HepG2 (cell line): Measurements from ENCODE around the gene SFPQ.

Experiments used
- POLR2AphosphoS5 ChIP-seq: IDR thresholded peaks from 2 replicates; pipeline ENCODE4 v1.6.1; 2012; ENCODE audit warnings: low read depth, low read length
- RARG ChIP-seq: sonication (generic); formaldehyde crosslinking; IDR thresholded peaks from 2 replicates; pipeline ENCODE4 v1.4.0; 2020; ENCODE audit warnings: low read depth, mild to moderate bottlenecking, missing genetic modification reagents
- ZNF773 ChIP-seq: sonication (generic); formaldehyde crosslinking; IDR thresholded peaks from 2 replicates; pipeline ENCODE4 v1.4.0; 2020; ENCODE audit warnings: missing genetic modification reagents, borderline replicate concordance
- TF ChIP-seq, protein P1 (sequence below), 2 experiments: IDR thresholded peaks; 2 replicates each; pipeline ENCODE4 v1.6.1; 2011 to 2012; ENCODE audit warnings: low read length in 2 of 2, borderline replicate concordance in 1 of 2, low read depth in 1 of 2, mild to moderate bottlenecking in 1 of 2, moderate library complexity in 1 of 2

DNA sequence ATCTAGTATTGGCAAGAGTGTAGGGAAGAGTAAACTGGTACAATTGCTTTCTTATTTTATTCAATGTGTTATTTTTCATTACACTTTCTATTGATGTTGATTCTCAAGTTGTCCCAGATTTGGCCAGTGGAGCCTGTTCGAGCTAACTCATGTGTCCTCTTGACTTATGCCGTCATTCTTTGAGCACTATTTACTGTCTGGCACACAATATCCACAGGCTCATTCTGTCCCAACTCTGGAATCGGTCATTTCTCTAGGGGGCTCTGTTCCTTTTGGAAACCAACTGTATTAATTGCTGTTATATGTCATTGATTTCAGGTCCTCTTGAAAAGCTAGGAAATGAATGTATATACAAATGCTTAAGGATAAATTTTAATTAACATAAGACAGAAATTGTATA, 22.4 kb upstream of the SFPQ start:
- no peak for TF ChIP-seq POLR2AphosphoS5
- TF ChIP-seq, protein P1, sequence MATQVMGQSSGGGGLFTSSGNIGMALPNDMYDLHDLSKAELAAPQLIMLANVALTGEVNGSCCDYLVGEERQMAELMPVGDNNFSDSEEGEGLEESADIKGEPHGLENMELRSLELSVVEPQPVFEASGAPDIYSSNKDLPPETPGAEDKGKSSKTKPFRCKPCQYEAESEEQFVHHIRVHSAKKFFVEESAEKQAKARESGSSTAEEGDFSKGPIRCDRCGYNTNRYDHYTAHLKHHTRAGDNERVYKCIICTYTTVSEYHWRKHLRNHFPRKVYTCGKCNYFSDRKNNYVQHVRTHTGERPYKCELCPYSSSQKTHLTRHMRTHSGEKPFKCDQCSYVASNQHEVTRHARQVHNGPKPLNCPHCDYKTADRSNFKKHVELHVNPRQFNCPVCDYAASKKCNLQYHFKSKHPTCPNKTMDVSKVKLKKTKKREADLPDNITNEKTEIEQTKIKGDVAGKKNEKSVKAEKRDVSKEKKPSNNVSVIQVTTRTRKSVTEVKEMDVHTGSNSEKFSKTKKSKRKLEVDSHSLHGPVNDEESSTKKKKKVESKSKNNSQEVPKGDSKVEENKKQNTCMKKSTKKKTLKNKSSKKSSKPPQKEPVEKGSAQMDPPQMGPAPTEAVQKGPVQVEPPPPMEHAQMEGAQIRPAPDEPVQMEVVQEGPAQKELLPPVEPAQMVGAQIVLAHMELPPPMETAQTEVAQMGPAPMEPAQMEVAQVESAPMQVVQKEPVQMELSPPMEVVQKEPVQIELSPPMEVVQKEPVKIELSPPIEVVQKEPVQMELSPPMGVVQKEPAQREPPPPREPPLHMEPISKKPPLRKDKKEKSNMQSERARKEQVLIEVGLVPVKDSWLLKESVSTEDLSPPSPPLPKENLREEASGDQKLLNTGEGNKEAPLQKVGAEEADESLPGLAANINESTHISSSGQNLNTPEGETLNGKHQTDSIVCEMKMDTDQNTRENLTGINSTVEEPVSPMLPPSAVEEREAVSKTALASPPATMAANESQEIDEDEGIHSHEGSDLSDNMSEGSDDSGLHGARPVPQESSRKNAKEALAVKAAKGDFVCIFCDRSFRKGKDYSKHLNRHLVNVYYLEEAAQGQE (IDR thresholded peaks at IDR 0.05; ENCODE audit: borderline replicate concordance in 1 of 2, low read depth in 1 of 2, low read length in 2 of 2): no peak
- no peak for TF ChIP-seq RARG (CRISPR knock-in tag)
- no peak for TF ChIP-seq ZNF773 (CRISPR knock-in tag)
